Caki2 (cell line): ENCODE measurements around the gene MAD2L2. TPM values are rescaled to one million over a fixed set of nuclear protein-coding genes. Genes with fewer than 3 reads are reported as not detected.
A peak's percentile ranks its signal among the peaks of the same experiment; 100 is the strongest.

ENCODE experiments used
- DNase-seq: peaks from one replicate; pipeline ENCODE4 v3.0.0-alpha.2; 2015; ENCODE audit warnings: low read depth
- in situ Hi-C: cut with HindIII; loops from 2 replicates; pipeline ENCODE4 v1.10.0; 2016; ENCODE audit warnings: low sequenced_read_pairs, low pct_unique_long_range_greater_than_20kb, mixed read lengths
- total RNA-seq: library from RNA; depleted of rRNA; stranded (reverse); fragments of >200 nt; shearing (Covaris generic); gene quantifications from 2 replicates; pipeline ENCODE4 v1.2.3, GENCODE V29; 2014; ENCODE audit warnings: low replicate concordance

Gene MAD2L2
- total RNA-seq, 1 experiment from 2014 or later: 91.7 TPM

- DNase-seq: no peak
- in situ Hi-C loops: no loop called here
Observed at GRCh38 chr1:11661103-11661502, 19.8 kb downstream of the MAD2L2 start.

- in situ Hi-C loops: no loop called here
Observed at GRCh38 chr1:11659748-11660147, 21.2 kb downstream of the MAD2L2 start.

GRCh38 chr1:11658542-11658941, 22.4 kb downstream of the MAD2L2 start:
- in situ Hi-C loops: no loop called here
- no peak for DNase-seq

More at GRCh38 chr1:11659748-11660147, 21.2 kb downstream of the MAD2L2 start:
- DNase-seq: no peak

- DNase-seq: no peak
- in situ Hi-C loops: no loop called here
Observed at GRCh38 chr1:11657654-11658053, 23.3 kb downstream of the MAD2L2 start.

GRCh38 chr1:11654939-11655808, 25.8 kb downstream of the MAD2L2 start:
- DNase-seq: no peak
- in situ Hi-C loops: no loop called here

- in situ Hi-C loops: no loop called here
- DNase-seq: no peak
Observed at GRCh38 chr1:11654137-11654938, 26.6 kb downstream of the MAD2L2 start, which contains the start of the genes FBXO2 and FBXO44. Gene FBXO2 (minus strand): TSS chr1:11654429. CDS start chr1:11654340, 89 bp downstream. Gene FBXO44 (plus strand): TSS chr1:11654877. CDS start chr1:11655836, 959 bp downstream.

- in situ Hi-C loops: no loop called here
- DNase-seq: no peak
Observed at GRCh38 chr1:11653861-11654136, 27.1 kb downstream of the MAD2L2 start.

- in situ Hi-C loops: no loop called here
- DNase-seq: no peak
Observed at GRCh38 chr1:11653101-11653860, 27.7 kb downstream of the MAD2L2 start.

GRCh38 chr1:11652203-11652780, 28.7 kb downstream of the MAD2L2 start:
- in situ Hi-C loops: no loop called here
- no peak for DNase-seq

- in situ Hi-C loops: no loop called here
- DNase-seq: no peak
Observed at GRCh38 chr1:11651017-11651416, 29.9 kb downstream of the MAD2L2 start.

GRCh38 chr1:11650331-11650991, 30.5 kb downstream of the MAD2L2 start:
- in situ Hi-C loops: no loop called here
- peak; percentile 36 for DNase-seq

- DNase-seq: no peak
- in situ Hi-C loops: no loop called here
Observed at GRCh38 chr1:11649624-11650330, 31.2 kb downstream of the MAD2L2 start.

- in situ Hi-C loops: no loop called here
- DNase-seq: no peak
Observed at GRCh38 chr1:11649237-11649623, 31.7 kb downstream of the MAD2L2 start.

GRCh38 chr1:11648732-11649158, 32.2 kb downstream of the MAD2L2 start:
- in situ Hi-C loops: no loop called here

GRCh38 chr1:11648039-11648438, 32.9 kb downstream of the MAD2L2 start:
- in situ Hi-C loops: no loop called here
- no peak for DNase-seq

More at GRCh38 chr1:11648732-11649158, 32.2 kb downstream of the MAD2L2 start:
- DNase-seq: no peak

- DNase-seq: no peak
- in situ Hi-C loops: no loop called here
Observed at GRCh38 chr1:11647333-11647732, 33.6 kb downstream of the MAD2L2 start.

- in situ Hi-C loops: no loop called here
- no peak for DNase-seq
Observed at GRCh38 chr1:11646317-11646716, 34.6 kb downstream of the MAD2L2 start.
